OCI-LY7 (cell line): Measurements from ENCODE around the gene KCNG4. TPM values are rescaled to one million over a fixed set of nuclear protein-coding genes. Genes with fewer than 3 reads are reported as not detected.

Experiments used
- BruUV-seq: library from RNA; stranded (reverse); fragments of 400-500 nt; replicated peaks from 2 replicates; lab custom pipeline; 2021; lab: Mats Ljungman, UMichigan
- CTCF ChIA-PET: fragments of 300-600 bp; sonication (Branson Sonifier 250); formaldehyde crosslinking; loops from one replicate; lab custom pipeline; 2022; ENCODE audit warnings: antibody characterized with exemption; ENCODE audit not compliant: unreplicated experiment; lab: Charles Lee
- POLR2A ChIA-PET: fragments of 300-600 bp; sonication (Branson Sonifier 250); formaldehyde crosslinking; loops from one replicate; lab custom pipeline; 2022; ENCODE audit warnings: antibody characterized with exemption; lab: Charles Lee
- DNase-seq: peaks from one replicate; pipeline ENCODE4 v3.0.0-alpha.2; 2015; ENCODE audit warnings: low spot score
- H2AFZ ChIP-seq: fragments of 200-600 bp; sonication (generic), shearing (Covaris generic); 2 replicates; pipeline ENCODE4 v1.6.1; 2014; ENCODE audit warnings: mild to moderate bottlenecking, antibody characterized with exemption, low read length, moderate library complexity
- H3K27ac ChIP-seq: fragments of 200-600 bp; sonication (generic); 2 replicates; pipeline ENCODE4 v1.5.1; 2014; ENCODE audit warnings: mixed run types, low read depth, mild to moderate bottlenecking, moderate library complexity, low read length, inconsistent platforms; ENCODE audit not compliant: poor library complexity, severe bottlenecking
- H3K36me3 ChIP-seq: fragments of 200-600 bp; sonication (generic); 2 replicates; pipeline ENCODE4 v1.6.1; 2014; ENCODE audit warnings: mild to moderate bottlenecking, antibody characterized with exemption, low read length, moderate library complexity, mixed read lengths; ENCODE audit not compliant: insufficient read depth
- H3K4me1 ChIP-seq: fragments of 200-600 bp; sonication (generic); 2 replicates; pipeline ENCODE4 v1.5.1; 2014; ENCODE audit warnings: mild to moderate bottlenecking, low read length; ENCODE audit not compliant: insufficient read depth, poor library complexity, severe bottlenecking
- H3K4me2 ChIP-seq: fragments of 200-600 bp; sonication (generic); 2 replicates; pipeline ENCODE4 v1.6.1; 2014; ENCODE audit warnings: mild to moderate bottlenecking, low read length
- H3K4me3 ChIP-seq: fragments of 200-600 bp; sonication (generic); 2 replicates; pipeline ENCODE4 v1.5.1; 2014; ENCODE audit warnings: mild to moderate bottlenecking, low read depth, low read length; ENCODE audit not compliant: poor library complexity, severe bottlenecking
- H3K79me2 ChIP-seq: fragments of 200-600 bp; sonication (generic); 2 replicates; pipeline ENCODE4 v1.6.1; 2016; ENCODE audit warnings: low read depth, mild to moderate bottlenecking, low read length, moderate library complexity, mixed read lengths; ENCODE audit not compliant: insufficient read depth
- H3K9me2 ChIP-seq: fragments of 200-600 bp; sonication (generic); 2 replicates; pipeline ENCODE4 v1.6.1; 2016; ENCODE audit warnings: mild to moderate bottlenecking, low read length, mixed read lengths; ENCODE audit not compliant: insufficient read depth
- H3K9me3 ChIP-seq: fragments of 200-600 bp; sonication (generic); 2 replicates; pipeline ENCODE4 v1.6.1; 2014; ENCODE audit warnings: mild to moderate bottlenecking, mixed run types, low read length, mixed read lengths
- H4K20me1 ChIP-seq: fragments of 200-600 bp; sonication (generic); 2 replicates; pipeline ENCODE4 v1.6.1; 2014; ENCODE audit warnings: mild to moderate bottlenecking, antibody characterized with exemption, low read length, moderate library complexity, mixed read lengths; ENCODE audit not compliant: insufficient read depth
- EZH2phosphoT487 ChIP-seq: fragments of 200-600 bp; sonication (generic); IDR thresholded peaks from 2 replicates; pipeline ENCODE4 v1.6.1; 2018; ENCODE audit warnings: low read depth, borderline replicate concordance, mild to moderate bottlenecking, mixed run types, antibody characterized with exemption, low read length, moderate library complexity, mixed read lengths
- intact Hi-C: fragments of 100-400 bp; cut with micrococcal nuclease; formaldehyde crosslinking; loops from one replicate; pipeline ENCODE4 v1.10.0; 2022; ENCODE audit not compliant: unreplicated experiment
- total RNA-seq, 2 experiments: library from RNA; depleted of rRNA in 1 of 2; stranded (reverse); fragments of >200 nt in 1 of 2; shearing (Covaris generic) in 1 of 2; gene quantifications; 2 replicates each; pipeline ENCODE4 v1.2.3, GENCODE V29; 2014 to 2022
- TF ChIP-seq, protein P1 (sequence below): fragments of 200-600 bp; sonication (generic); conservative IDR thresholded peaks from 2 replicates; pipeline ENCODE4 v1.5.1; 2014; ENCODE audit warnings: mild to moderate bottlenecking, antibody characterized with exemption, low read length, moderate library complexity, mixed read lengths

Gene KCNG4
- total RNA-seq, 2 experiments from 2014 or later, result not detected

- no peaks in the 10 kb centered on the region for H3K9me3 ChIP-seq
- H3K9me2 ChIP-seq, result no peaks in the 10 kb centered on the region
- no peaks in the 10 kb centered on the region for H3K36me3 ChIP-seq
- POLR2A ChIA-PET, result no interaction called here
- H3K4me2 ChIP-seq, result no peak overlapping the region; the same call in 1 of the 2 replicates
- intact Hi-C loops, result no loop called here
- no peak overlapping the region for H3K27ac ChIP-seq
- BruUV-seq, result no TSS peak
- H3K4me3 ChIP-seq, result no peak overlapping the region
- H3K4me1 ChIP-seq, result no peaks in the 10 kb centered on the region
- H3K79me2 ChIP-seq, result no peaks in the 10 kb centered on the region
- TF ChIP-seq, protein P1, sequence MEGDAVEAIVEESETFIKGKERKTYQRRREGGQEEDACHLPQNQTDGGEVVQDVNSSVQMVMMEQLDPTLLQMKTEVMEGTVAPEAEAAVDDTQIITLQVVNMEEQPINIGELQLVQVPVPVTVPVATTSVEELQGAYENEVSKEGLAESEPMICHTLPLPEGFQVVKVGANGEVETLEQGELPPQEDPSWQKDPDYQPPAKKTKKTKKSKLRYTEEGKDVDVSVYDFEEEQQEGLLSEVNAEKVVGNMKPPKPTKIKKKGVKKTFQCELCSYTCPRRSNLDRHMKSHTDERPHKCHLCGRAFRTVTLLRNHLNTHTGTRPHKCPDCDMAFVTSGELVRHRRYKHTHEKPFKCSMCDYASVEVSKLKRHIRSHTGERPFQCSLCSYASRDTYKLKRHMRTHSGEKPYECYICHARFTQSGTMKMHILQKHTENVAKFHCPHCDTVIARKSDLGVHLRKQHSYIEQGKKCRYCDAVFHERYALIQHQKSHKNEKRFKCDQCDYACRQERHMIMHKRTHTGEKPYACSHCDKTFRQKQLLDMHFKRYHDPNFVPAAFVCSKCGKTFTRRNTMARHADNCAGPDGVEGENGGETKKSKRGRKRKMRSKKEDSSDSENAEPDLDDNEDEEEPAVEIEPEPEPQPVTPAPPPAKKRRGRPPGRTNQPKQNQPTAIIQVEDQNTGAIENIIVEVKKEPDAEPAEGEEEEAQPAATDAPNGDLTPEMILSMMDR, result no peak
- TF ChIP-seq EZH2phosphoT487, result no peak
- H2AFZ ChIP-seq, result no peak overlapping the region
- no peak for DNase-seq
- no peaks in the 10 kb centered on the region for H4K20me1 ChIP-seq
- CTCF ChIA-PET, result no interaction called here
Observed at GRCh38 chr16:84194018-84194417, 45.8 kb downstream of the KCNG4 start.

- intact Hi-C loops, result no loop called here
Observed at GRCh38 chr16:84193480-84193879, 46.3 kb downstream of the KCNG4 start.

DNA sequence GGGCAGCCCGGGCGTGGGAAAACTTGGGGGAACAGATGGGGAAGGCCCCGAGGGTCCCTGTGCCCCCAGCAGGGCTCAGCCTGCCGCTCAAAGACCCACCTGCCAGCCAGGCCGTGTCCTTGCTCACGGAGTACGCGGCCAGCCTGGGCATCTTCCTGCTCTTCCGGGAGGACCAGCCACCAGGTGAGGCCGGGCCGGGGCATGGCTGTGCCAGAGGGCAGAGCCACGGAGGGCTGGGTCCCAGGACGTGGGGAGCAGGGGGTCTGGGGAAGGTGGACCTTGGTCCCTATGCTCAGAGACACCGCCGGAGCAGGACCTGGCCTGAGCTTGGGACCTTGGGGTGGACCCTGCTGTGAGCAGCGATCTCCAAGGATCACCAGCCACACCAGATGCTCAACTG, 48.3 kb downstream of the KCNG4 start:
- no peaks in the 10 kb centered on the region for H3K9me3 ChIP-seq
- no peaks in the 10 kb centered on the region for H3K9me2 ChIP-seq
- H3K4me3 ChIP-seq, result no peak overlapping the region
- H3K4me1 ChIP-seq, result no peaks in the 10 kb centered on the region
- H3K4me2 ChIP-seq, result no peak overlapping the region
- no peak for DNase-seq
- intact Hi-C loops, result no loop called here
- H2AFZ ChIP-seq, result no peak overlapping the region
- peaks cover 3% of the 10 kb centered on the region; the same call in 1 of the 2 replicates for H3K79me2 ChIP-seq
- no TSS peak for BruUV-seq
- ChIA-PET CTCF (no interaction called here), POLR2A (no interaction called here)
- no peaks in the 10 kb centered on the region for H3K36me3 ChIP-seq
- H3K27ac ChIP-seq, result no peak overlapping the region
- no peaks in the 10 kb centered on the region for H4K20me1 ChIP-seq
- TF ChIP-seq, protein P1, result no peak
- TF ChIP-seq EZH2phosphoT487, result no peak

More at GRCh38 chr16:84193480-84193879, 46.3 kb downstream of the KCNG4 start:
- TF ChIP-seq EZH2phosphoT487, result no peak
- TF ChIP-seq, protein P1, result no peak
- ChIA-PET CTCF (no interaction called here), POLR2A (no interaction called here)
- Histone ChIP-seq H3K4me1 (no peaks in the 10 kb centered on the region), H2AFZ (no peak overlapping the region), H4K20me1 (no peaks in the 10 kb centered on the region), H3K27ac (no peak overlapping the region), H3K36me3 (no peaks in the 10 kb centered on the region), H3K4me3 (no peak overlapping the region), H3K4me2 (no peak overlapping the region), H3K9me2 (no peaks in the 10 kb centered on the region), H3K79me2 (no peaks in the 10 kb centered on the region), H3K9me3 (no peaks in the 10 kb centered on the region)
- no peak for DNase-seq
- no TSS peak for BruUV-seq
